Prostate gland (tissue), 2 donors: Measurements from ENCODE around the gene TMEM38A.

ENCODE experiments used
- POLR2AphosphoS5 ChIP-seq: sonication (generic); formaldehyde crosslinking; IDR thresholded peaks from one replicate; pipeline ENCODE4 v1.6.1; 2017; ENCODE audit warnings: antibody characterized with exemption
- TF ChIP-seq, protein P1 (sequence below), 4 experiments: fragments of 200-600 bp in 2 of 4; fragments of 450-650 bp in 2 of 4; sonication (generic) in 2 of 4; IDR thresholded peaks; 1 replicate in 3 of 4; 2 replicates in 1 of 4; pipeline ENCODE4 v1.5.1; 2016 to 2019; ENCODE audit warnings: antibody characterized with exemption in 4 of 4, mild to moderate bottlenecking in 2 of 4, moderate library complexity in 2 of 4

DNA sequence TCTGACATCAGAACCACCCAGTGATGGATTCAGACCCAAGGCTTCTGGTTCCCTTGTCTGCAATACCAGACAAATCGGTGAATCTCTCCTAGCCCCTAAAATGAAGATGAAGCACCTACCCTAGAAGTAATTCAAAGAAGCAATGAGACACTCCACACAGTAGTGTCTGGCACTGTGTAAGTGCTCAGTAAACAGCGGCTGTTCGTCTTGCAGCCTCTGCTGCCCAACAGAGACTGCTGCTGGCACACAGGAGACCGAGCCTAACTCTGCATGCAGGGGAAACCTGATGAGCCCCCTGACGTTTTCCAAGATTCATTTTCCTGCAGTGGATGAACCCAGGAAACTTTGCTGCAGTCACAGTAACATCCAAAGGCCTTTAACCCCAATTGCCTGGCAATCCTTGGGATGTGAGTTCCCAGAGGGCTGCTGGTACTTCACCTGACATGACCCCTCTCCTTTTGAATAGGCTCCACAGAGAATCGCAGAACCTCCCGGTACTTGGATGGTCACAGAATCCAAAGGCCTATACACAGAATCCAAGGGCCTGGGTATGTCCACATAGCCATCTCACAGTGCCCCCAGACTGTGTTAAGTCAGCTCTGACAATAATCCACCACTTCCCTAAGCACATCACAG lies 39.7 kb upstream of the TMEM38A start:
- TF ChIP-seq, protein P1, sequence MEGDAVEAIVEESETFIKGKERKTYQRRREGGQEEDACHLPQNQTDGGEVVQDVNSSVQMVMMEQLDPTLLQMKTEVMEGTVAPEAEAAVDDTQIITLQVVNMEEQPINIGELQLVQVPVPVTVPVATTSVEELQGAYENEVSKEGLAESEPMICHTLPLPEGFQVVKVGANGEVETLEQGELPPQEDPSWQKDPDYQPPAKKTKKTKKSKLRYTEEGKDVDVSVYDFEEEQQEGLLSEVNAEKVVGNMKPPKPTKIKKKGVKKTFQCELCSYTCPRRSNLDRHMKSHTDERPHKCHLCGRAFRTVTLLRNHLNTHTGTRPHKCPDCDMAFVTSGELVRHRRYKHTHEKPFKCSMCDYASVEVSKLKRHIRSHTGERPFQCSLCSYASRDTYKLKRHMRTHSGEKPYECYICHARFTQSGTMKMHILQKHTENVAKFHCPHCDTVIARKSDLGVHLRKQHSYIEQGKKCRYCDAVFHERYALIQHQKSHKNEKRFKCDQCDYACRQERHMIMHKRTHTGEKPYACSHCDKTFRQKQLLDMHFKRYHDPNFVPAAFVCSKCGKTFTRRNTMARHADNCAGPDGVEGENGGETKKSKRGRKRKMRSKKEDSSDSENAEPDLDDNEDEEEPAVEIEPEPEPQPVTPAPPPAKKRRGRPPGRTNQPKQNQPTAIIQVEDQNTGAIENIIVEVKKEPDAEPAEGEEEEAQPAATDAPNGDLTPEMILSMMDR (IDR thresholded peaks at IDR 0.05) = no peak
- TF ChIP-seq POLR2AphosphoS5 = no peak
